Astrocyte (in vitro differentiated cells and primary cell): ENCODE results near the gene KIF1A. TPM values are rescaled to one million over a fixed set of nuclear protein-coding genes. Genes with fewer than 3 reads are reported as not detected.

Experiments
- DNase-seq: peaks from one replicate; pipeline ENCODE4 v3.0.0-alpha.2; 2010; ENCODE audit warnings: low read depth
- FAIRE-seq: peaks from 2 replicates; lab custom pipeline; 2011; peaks lifted over from hg19 to GRCh38; lab: Jason Lieb, UNC
- H2AFZ ChIP-seq: 2 replicates; pipeline ENCODE4 v1.6.0; 2012; ENCODE audit warnings: low read depth, low read length, inconsistent platforms
- H3K27ac ChIP-seq: 2 replicates; pipeline ENCODE4 v1.5.1; 2011; ENCODE audit warnings: low read depth, low read length, inconsistent platforms
- H3K27me3 ChIP-seq: 2 replicates; pipeline ENCODE4 v1.6.0; 2011; ENCODE audit warnings: low read length, inconsistent platforms; ENCODE audit not compliant: insufficient read depth
- H3K36me3 ChIP-seq: 2 replicates; pipeline ENCODE4 v1.5.1; 2011; ENCODE audit warnings: low read length, inconsistent platforms; ENCODE audit not compliant: insufficient read depth
- H3K4me1 ChIP-seq: 2 replicates; pipeline ENCODE4 v1.5.1; 2011; ENCODE audit warnings: low read length, inconsistent platforms; ENCODE audit not compliant: insufficient read depth
- H3K4me2 ChIP-seq: 2 replicates; pipeline ENCODE4 v1.6.0; 2012; ENCODE audit warnings: low read length, inconsistent platforms
- H3K4me3 ChIP-seq: 2 replicates; pipeline ENCODE4 v1.5.1; 2011; ENCODE audit warnings: low read depth, mild to moderate bottlenecking, low read length, inconsistent platforms; ENCODE audit not compliant: insufficient read depth
- H3K79me2 ChIP-seq: 2 replicates; pipeline ENCODE4 v1.6.0; 2012; ENCODE audit warnings: mild to moderate bottlenecking, low read length, inconsistent platforms; ENCODE audit not compliant: insufficient read depth
- H3K9ac ChIP-seq: 2 replicates; pipeline ENCODE4 v1.6.0; 2012; ENCODE audit warnings: mild to moderate bottlenecking, low read length, inconsistent platforms
- H3K9me3 ChIP-seq: 2 replicates; pipeline ENCODE4 v1.5.1; 2012; ENCODE audit warnings: low read depth, mild to moderate bottlenecking, low read length, inconsistent platforms; ENCODE audit not compliant: insufficient read depth
- H4K20me1 ChIP-seq: 2 replicates; pipeline ENCODE4 v1.6.0; 2012; ENCODE audit warnings: low read length, inconsistent platforms; ENCODE audit not compliant: insufficient read depth
- H3K27ac Mint-ChIP-seq: one replicate; pipeline ENCODE4 v1.8.0; 2021; ENCODE audit warnings: mild to moderate bottlenecking, mixed read lengths; ENCODE audit not compliant: unreplicated experiment
- H3K27me3 Mint-ChIP-seq: one replicate; pipeline ENCODE4 v1.8.0; 2021; ENCODE audit warnings: low read depth, mixed read lengths; ENCODE audit not compliant: unreplicated experiment
- H3K36me3 Mint-ChIP-seq: one replicate; pipeline ENCODE4 v1.8.0; 2021; ENCODE audit warnings: low read depth, mixed read lengths; ENCODE audit not compliant: unreplicated experiment
- H3K4me1 Mint-ChIP-seq: one replicate; pipeline ENCODE4 v1.8.0; 2021; ENCODE audit warnings: low read depth, mixed read lengths; ENCODE audit not compliant: unreplicated experiment
- H3K4me3 Mint-ChIP-seq: one replicate; pipeline ENCODE4 v1.8.0; 2021; ENCODE audit warnings: mild to moderate bottlenecking, moderate library complexity, mixed read lengths; ENCODE audit not compliant: unreplicated experiment
- H3K9me3 Mint-ChIP-seq: one replicate; pipeline ENCODE4 v1.8.0; 2021; ENCODE audit warnings: mild to moderate bottlenecking, mixed read lengths; ENCODE audit not compliant: unreplicated experiment
- EZH2 ChIP-seq: IDR thresholded peaks from 2 replicates; pipeline ENCODE4 v1.6.1; 2012; ENCODE audit warnings: mild to moderate bottlenecking, low read length, inconsistent platforms; ENCODE audit not compliant: insufficient read depth
- total RNA-seq: library from RNA; stranded (reverse); gene quantifications from 2 replicates; pipeline ENCODE4 v1.2.1, GENCODE V29; 2021
- TF ChIP-seq, protein P1 (sequence below): IDR thresholded peaks from 2 replicates; pipeline ENCODE4 v1.5.1; 2011; ENCODE audit warnings: low read depth, mild to moderate bottlenecking, inconsistent platforms, low read length, moderate library complexity; ENCODE audit not compliant: insufficient read depth

The KIF1A gene
- total RNA-seq, 1 donor from 2014 or later: 51.2 TPM

DNA sequence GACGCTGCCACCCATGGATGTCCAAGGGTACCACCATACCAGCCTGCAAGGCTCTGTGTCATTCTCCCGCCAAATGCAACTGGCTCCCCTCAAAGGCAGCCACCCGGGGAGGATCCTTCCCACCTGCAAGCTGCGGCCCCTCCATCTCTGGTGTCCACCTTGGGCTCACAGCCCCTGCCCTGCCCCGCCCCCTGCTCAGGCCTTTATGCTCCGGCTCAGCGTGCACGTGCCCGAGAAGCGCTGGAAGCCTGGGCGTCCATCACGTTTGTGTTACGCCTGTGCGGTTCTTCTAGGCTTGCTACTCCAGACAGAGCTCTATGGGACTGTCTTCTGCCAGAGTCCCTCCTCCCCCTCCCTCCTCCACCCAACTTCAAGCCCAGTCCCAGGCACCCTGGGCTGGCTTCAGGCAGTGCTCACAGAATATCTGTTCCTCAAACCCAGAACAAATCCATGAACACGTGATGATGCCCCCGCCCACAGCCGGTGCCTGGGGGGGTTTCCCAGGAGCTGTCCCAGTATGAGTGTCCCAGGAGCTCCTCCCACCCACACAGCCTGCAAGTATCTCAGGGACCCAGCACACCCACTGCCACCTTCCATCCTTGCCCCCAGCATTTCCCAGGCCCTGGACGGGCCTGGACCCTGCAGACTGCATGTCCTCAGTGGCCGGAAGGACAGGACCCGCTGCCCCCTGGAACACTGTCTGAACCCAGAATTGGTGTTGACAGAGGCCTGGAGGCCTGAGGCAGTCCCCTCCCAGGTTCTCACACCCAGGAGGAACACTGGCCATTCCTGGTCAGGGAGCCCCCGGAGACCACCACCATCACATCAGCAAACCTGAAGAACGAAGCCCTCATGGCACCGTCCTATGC, 30.3 kb downstream of the KIF1A start:
- Histone ChIP-seq H3K4me3 (no peak overlapping the region), H2AFZ (no peak overlapping the region), H3K36me3 (no peaks in the 10 kb centered on the region), H3K9me3 (no peaks in the 10 kb centered on the region), H3K9ac (no peak overlapping the region), H4K20me1 (no peaks in the 10 kb centered on the region), H3K4me2 (no peak overlapping the region), H3K27ac (no peak overlapping the region), H3K27me3 (no peaks in the 10 kb centered on the region), H3K79me2 (no peaks in the 10 kb centered on the region), H3K4me1 (no peaks in the 10 kb centered on the region)
- no peak overlapping the region for H3K4me3 Mint-ChIP-seq
- peaks cover 12% of the 10 kb centered on the region for H3K27me3 Mint-ChIP-seq
- H3K4me1 Mint-ChIP-seq: peaks cover 6% of the 10 kb centered on the region
- TF ChIP-seq, protein P1, sequence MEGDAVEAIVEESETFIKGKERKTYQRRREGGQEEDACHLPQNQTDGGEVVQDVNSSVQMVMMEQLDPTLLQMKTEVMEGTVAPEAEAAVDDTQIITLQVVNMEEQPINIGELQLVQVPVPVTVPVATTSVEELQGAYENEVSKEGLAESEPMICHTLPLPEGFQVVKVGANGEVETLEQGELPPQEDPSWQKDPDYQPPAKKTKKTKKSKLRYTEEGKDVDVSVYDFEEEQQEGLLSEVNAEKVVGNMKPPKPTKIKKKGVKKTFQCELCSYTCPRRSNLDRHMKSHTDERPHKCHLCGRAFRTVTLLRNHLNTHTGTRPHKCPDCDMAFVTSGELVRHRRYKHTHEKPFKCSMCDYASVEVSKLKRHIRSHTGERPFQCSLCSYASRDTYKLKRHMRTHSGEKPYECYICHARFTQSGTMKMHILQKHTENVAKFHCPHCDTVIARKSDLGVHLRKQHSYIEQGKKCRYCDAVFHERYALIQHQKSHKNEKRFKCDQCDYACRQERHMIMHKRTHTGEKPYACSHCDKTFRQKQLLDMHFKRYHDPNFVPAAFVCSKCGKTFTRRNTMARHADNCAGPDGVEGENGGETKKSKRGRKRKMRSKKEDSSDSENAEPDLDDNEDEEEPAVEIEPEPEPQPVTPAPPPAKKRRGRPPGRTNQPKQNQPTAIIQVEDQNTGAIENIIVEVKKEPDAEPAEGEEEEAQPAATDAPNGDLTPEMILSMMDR: no peak
- TF ChIP-seq EZH2: no peak
- DNase-seq (no peak), FAIRE-seq (no peak)
- no peak overlapping the region for H3K27ac Mint-ChIP-seq
- H3K36me3 Mint-ChIP-seq: no peaks in the 10 kb centered on the region
- no peaks in the 10 kb centered on the region for H3K9me3 Mint-ChIP-seq

DNA sequence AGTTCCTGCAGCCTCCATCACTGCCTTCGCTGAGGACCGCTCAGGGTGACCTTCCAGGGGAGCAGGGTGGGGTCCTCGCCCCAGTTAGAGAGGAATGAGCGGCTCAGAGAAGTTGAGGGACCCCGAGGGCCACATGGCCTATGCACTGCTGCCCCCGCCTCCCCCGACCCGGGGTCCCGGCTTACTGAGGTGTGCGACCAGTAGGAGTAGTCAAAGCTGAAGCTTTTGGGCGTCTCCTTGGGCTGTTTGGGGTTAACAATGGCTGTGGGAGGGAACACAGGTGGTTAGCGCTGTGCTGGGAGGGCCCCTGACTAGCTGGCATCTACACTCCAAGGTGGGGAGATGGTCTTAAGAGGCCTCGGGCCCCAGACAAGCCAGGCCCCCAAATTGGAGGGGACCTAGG, 31.0 kb downstream of the KIF1A start:
- no peak overlapping the region for H3K4me3 Mint-ChIP-seq

More for the DNA sequence above, 31.0 kb downstream of the KIF1A start:
- Mint-ChIP-seq H3K27me3 (peaks cover 8% of the 10 kb centered on the region), H3K4me1 (peaks cover 3% of the 10 kb centered on the region), H3K9me3 (no peaks in the 10 kb centered on the region), H3K27ac (no peak overlapping the region), H3K36me3 (no peaks in the 10 kb centered on the region)
- Histone ChIP-seq H3K4me1 (no peaks in the 10 kb centered on the region), H3K4me3 (no peak overlapping the region), H3K9me3 (no peaks in the 10 kb centered on the region), H3K79me2 (no peaks in the 10 kb centered on the region), H3K27me3 (no peaks in the 10 kb centered on the region), H2AFZ (no peak overlapping the region), H3K27ac (no peak overlapping the region), H4K20me1 (no peaks in the 10 kb centered on the region), H3K36me3 (no peaks in the 10 kb centered on the region), H3K9ac (no peak overlapping the region), H3K4me2 (no peak overlapping the region)
- DNase-seq (no peak), FAIRE-seq (no peak)
- TF ChIP-seq, protein P1: no peak
- TF ChIP-seq EZH2: no peak
